GM03348 (cell line): Measurements from ENCODE around the gene SDHA.
"Not testable (repeated sequence)": the region's sequence is repeated elsewhere in the genome, so short reads cannot be mapped to it uniquely, and the experiment has no call there.

ENCODE experiments used
- DNase-seq: peaks from one replicate; pipeline ENCODE4 v3.0.0; 2012; ENCODE audit warnings: low spot score

Gene SDHA

DNA sequence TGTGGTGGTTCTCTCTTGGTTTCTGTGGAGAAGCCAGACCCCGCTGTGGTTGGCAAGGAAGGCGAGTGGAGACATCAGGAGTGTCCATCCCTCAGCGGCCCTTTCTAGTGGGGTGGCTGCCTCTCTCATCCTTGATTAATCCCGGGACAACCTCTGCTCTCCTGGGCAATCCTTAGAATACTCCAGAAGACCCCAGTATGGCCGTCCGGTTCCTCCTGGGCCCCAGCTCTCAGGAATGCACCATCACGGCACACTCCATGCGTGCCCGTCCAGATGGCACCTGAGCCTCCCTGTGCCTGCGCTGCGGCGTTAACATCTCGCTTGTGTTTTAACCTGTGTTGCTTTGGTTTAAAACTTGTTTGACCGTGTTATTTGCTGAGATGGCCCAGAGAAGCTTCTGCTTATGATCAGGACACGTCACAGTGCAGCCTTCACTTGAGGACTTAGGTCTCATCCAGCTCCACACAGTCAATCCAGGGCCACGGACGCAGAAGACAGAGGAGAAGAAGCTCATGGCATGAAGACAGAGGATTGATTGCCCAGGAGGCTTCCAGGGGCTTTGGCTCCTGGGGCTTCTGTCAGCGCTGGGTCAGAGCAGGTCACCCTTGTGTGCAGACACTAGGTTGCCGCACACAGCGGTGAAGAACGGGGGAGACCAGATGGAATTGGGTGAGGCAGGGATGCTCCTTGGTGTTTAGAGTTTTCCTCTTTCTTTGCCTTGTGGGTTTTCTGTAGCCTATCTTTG, 82.7 kb downstream of the SDHA start:
- not testable (repeated sequence) for DNase-seq

GRCh38 chr5:302416-302815, 84.3 kb downstream of the SDHA start:
- DNase-seq = not testable (repeated sequence)

GRCh38 chr5:302966-303365, 84.8 kb downstream of the SDHA start:
- DNase-seq = no peak

DNA sequence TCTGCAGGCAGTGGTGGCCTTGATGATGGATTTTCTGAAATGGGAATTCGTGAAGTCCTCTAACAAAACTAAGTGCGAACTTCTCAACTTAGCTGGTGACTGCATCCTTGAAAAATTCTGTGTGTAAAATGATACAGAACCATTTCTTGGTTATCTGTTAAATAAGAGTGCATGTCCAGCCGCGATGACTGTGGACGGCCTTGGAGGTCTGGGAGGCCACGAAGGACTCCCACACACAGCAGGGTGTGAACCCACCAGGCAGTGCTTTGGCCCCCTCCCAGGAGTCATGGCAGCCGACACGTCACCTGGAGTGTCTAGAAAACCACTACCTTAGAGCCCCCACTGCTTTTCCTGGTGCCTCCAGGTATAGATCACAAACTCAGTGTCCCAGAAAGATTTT, 85.6 kb downstream of the SDHA start:
- not testable (repeated sequence) for DNase-seq

DNA sequence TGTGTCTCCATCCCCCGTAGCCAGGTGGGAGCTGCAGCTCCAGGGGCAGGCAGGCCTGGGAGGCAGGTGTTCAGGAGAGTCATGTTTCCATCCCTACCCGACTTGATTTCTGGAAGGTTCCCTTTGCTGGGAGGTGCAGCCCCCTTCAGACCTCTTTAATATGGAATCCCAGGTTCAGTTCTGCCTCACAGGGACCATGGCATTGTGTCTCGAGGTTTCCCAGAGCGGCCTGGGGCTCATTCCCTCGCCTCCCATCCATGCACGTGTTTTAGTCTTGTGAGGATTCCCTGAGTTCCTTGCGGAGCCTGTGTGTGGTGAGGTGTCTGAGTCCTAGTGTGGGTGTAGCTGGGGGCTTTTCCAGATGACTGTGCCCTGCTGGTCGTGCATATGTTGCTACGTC, 86.9 kb downstream of the SDHA start:
- DNase-seq = no peak

DNA sequence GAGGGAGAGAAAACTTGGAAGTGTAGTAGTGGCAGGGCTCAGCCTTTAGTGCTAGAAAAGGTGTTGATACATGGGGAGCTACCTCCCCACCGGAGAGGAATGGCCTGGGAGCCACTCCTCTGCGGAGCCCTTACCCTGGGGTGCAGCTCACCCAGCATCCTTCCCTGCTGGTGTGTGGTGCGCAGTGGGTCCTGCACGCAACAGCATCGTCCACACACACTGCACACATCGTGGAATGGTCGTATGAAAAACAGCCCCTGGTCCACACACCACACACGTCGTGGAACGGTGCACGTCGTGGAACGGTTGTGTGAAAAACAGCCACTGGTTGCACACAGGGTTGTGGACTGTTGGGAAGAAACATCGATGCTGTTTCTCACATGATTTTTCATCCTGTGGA, 87.3 kb downstream of the SDHA start:
- no peak for DNase-seq

DNA sequence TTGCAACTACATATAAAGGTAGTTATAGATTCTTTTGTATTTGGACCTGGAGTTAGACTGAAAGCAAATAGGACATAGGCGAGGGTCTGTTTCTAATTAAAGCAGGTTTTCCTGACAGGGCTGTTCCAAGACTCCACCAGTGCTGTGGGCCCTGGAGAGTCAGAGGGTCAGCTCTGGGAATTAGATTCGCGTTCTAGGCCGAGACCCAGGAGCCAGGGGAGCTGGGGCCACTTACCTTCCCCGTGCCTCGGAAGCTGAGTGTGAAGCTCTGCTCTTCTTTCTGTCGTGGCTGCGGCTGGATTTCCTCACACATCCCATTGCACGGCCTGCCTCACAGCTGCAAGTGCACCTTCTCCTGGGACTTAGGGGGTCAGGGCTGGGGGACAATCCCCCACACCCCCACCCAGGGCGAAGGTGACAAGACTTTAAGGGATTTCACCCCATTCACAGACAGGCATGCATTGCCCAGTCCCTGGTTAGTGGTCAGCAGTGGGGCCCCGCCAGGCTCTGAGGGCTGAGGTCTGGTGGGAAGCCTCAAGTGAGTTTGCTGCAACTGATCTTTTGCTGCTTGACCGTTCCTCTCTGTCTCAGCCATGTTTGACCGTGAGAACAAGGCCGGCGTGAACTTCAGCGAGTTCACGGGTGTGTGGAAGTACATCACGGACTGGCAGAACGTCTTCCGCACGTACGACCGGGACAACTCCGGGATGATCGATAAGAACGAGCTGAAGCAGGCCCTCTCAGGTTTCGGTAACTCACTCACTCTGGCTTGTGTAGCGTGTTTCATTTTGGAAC, 88.1 kb downstream of the SDHA start:
- no peak for DNase-seq
